NCI-H82 treated with DMSO at 0.1 percent for 48 hours (cell line): ENCODE results near the gene PDE4D.
A peak's percentile ranks its signal among the peaks of the same experiment; 100 is the strongest.

Source experiments
- DNase-seq: peaks from one replicate; lab custom pipeline; 2025; ENCODE audit not compliant: unreplicated experiment; lab: John Stamatoyannopoulos, UW

The PDE4D gene

DNA sequence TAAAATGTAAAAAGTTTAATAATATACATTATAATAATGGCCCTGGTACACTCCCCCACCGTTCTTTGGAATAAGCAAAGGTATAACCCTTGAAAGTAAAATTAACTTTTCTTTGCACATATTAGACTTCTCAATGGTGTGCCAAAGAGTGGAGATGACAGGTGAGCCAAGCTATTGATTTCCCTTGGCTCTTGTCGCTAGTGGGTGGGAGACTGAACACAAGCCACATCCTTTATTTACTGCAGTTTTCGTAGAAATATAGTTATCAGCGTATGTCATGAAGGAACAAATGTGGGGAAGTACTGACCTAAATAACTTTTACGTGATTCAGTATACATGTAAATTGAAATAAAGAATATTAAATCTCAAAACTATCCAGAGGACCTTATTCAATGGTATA, 761.4 kb downstream of the PDE4D start:
- no peak for DNase-seq

DNA sequence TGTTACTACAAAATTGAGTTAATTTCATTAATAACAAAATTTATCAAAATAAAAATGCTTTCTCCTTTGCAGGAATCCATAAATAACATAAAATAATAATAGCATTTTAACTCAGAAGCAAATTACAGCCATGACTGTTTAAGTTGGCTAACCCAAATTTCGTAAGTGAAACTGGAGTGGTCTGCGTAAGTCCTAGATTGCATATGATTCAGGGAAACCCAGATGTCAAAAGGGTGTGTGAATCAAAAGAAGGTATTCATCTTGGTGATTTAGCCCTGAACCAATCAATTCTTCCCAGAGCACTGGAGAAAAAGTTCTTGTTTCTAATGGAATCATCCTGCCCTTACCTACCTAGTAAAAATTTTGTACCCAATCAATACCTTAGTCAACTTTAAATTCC, 763.1 kb downstream of the PDE4D start:
- DNase-seq, result no peak

DNA sequence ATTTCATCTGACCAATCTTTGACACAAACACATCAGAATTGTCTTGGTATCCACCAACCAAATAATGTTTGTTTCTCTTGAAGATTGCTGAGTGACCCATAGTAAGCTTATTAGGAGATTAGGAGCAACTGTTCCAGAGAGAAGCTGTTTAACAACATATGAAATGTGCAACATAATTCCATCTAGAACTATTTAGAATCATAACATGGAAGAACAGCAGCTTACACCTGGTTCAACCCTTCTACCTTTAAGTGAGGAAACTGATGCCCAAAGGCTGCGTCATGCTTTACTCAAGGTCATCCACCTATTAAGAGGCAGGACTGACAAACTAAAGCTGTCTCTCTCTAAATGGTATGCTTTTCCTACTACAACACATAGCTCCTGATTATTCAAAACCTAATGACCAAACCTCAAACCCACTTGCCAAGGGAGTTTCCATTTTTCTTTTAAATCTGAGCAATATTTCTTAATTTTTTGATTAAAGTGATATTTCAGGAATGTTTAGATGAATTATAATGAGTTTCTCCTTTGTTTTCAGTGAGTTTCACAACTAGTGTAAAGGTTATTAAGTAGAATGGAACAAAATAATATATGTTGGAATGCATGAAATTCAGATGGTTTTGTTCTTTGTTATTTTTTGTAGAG, 764.8 kb downstream of the PDE4D start:
- peak; percentile 76 for DNase-seq

DNA sequence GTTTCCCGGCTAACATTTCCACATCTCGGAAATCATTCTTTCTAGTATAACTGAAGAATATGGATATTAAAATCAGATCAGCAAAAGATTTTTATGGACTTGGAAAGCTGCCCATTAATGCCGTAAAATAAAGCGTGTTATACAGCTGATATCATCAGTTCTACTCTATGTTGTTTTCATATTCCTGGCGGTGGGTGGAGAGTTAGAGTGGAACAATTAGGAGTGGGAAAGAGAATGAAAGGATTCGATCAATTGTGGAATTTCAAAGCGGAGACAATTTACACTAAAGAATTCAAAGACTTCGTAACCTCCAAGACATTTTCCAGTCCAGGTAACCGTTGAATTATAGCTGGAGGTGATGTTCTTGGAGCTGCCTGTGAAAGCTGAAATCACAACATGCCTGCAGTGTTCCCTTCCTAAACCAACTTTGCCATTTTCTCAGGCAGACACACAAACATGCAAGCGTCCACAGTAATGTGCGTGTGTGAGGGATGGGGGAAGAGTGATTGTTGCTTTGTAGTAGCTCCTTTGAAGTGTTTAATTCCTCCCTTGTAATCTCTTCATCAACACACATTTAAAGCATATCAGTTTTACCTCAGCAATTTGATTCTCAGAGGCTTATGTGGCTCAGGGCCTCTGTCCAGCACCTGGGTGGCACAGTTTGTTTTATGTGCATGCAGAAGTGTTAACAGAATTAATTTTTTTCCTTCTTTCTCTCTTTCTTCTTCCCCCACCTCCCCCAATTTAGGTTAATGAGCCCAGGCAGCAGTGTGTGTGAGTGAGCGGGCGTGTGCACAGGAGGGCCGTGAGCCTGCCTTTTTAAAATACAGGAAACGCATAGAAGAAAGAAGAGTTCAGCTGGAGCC, 766.6 kb downstream of the PDE4D start:
- no peak for DNase-seq

- no peak for DNase-seq
Observed at GRCh38 chr5:59126016-59126707, 767.4 kb downstream of the PDE4D start.

DNA sequence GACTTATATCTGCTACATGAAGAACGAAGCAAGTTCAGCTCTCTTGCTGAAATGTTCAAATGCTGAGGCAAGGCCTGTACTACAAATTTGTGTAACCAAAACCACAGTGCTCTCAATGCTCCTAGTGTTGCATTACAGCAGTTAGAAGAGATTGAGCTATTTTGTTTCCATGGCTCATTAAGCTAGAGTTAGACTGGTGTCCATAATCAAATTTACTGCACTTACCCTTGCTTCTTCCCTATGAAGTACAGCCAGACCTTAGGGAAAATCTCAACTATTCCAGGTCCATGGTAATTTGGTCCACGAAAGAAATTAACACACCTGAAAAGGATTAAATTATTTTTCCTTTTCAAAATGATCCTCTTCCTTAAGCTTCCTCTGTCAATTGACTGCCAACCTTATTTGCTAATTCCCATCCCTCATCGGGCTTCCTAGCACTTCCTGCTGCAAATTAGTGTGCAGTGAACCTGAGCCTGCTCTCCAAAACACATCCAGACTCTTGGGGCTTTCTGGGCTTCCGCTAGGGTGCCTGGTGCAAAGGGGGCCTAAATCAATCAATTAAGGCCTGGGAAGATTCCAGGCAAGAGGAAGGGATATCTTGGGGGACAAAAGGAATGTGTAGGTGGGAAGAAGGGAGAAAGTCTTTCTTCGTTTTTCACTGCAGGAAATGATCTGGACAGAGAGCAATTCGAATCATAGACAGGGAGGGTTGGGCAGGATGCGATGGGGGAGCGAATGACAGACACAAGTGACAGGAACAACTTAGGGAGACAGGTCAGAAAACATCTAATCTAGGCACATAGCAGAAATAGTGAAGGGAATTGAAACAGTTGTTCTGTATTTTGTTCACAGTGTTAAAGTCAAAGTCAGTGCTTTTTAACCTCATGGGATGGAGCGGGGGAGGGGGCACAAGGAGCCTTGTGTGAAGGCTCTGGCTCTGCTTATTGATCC, 768.2 kb downstream of the PDE4D start:
- DNase-seq, result no peak

- DNase-seq, result peak; percentile 47
Observed at GRCh38 chr5:59123595-59124561, 769.6 kb downstream of the PDE4D start.

DNA sequence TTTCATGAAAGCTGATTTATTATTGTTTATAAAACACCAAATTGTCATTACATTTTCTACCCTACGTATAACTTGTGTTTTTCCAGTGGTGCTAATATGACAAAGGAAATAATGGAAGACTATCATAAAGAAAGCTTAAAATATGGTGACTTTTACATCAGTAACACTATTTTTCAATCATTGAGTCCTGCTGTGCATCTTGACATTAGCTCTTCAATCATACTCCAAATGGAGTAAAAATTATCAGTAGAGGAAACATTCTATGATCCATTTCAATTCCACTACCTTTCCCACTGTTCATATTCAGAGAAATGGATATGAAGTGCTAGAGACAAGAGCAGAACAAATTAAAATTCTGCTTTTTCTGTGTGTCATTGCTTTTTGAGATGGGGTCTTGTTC, 774.0 kb downstream of the PDE4D start:
- no peak for DNase-seq

DNA sequence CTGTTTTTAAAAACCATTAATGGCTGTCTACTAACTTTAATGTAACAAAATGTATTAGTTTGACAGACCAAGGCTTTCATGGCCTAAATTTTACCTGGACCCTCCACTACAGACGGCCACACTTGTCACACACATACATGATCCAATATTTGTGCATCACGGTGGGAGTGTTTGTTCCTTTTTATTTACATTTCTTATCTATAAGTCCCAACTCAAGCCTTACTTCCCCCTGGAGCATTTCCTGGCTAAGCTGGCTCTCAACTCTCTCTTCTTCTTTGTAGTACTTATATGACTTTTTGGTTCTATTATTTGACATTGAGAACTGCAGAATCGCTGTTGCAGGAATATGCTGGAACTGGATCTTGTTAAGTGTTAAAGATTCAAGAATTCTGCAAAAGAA, 776.2 kb downstream of the PDE4D start:
- no peak for DNase-seq

- DNase-seq, result no peak
Observed at GRCh38 chr5:59116231-59116865, 777.2 kb downstream of the PDE4D start.

DNA sequence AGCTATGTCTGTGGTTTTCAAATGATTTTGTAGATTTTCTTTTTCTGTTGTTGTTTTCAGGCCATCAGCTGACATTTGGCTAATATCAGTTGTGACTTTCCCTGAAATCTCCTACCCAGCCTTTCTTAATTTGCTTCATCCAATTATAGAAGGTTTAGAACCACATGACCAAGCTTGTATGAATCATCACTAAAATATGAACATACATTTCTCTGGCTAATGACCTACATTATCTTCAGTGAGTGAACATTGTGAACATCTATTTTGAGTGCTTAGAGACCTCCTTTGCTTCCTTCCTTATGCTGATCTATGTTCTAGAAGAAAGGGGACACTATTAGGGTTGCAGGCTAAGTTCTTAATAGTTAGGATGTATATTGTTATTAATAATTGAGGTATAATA, 778.2 kb downstream of the PDE4D start:
- no peak for DNase-seq

GRCh38 chr5:59109383-59109782, 784.1 kb downstream of the PDE4D start:
- DNase-seq, result no peak

- no peak for DNase-seq
Observed at GRCh38 chr5:59107692-59108091, 785.8 kb downstream of the PDE4D start.

GRCh38 chr5:59104400-59105127, 789.0 kb downstream of the PDE4D start:
- DNase-seq, result no peak

- no peak for DNase-seq
Observed at GRCh38 chr5:59103303-59103702, 790.2 kb downstream of the PDE4D start.

- no peak for DNase-seq
Observed at GRCh38 chr5:59102437-59102836, 791.1 kb downstream of the PDE4D start.

- no peak for DNase-seq
Observed at GRCh38 chr5:59100875-59101274, 792.7 kb downstream of the PDE4D start.

GRCh38 chr5:59099995-59100345, 793.6 kb downstream of the PDE4D start:
- no peak for DNase-seq
